Central memory CD8-positive, alpha-beta T cell (primary cell): ENCODE measurements around the gene SST.
"Not testable (repeated sequence)": the region's sequence is repeated elsewhere in the genome, so short reads cannot be mapped to it uniquely, and the experiment has no call there.

ENCODE experiments used
- ATAC-seq: fragments of 150-1000 bp; cut with Tn5 transposase; replicated peaks from 2 replicates; pipeline ENCODE4 v1.10.0; 2022; ENCODE audit warnings: mild to moderate bottlenecking, moderate FRiP score, moderate number of reproducible peaks; ENCODE audit not compliant: poor library complexity, severe bottlenecking; ENCODE audit errors: extremely low read depth
- DNase-seq, 2 donors: peaks; one replicate each; pipeline ENCODE4 v3.0.0; 2021; ENCODE audit warnings: low spot score in 2 of 2
- H3K27ac Mint-ChIP-seq: one replicate; pipeline ENCODE4 v1.8.0; 2022; ENCODE audit warnings: low read depth, mild to moderate bottlenecking, moderate library complexity, mixed read lengths
- H3K27me3 Mint-ChIP-seq: one replicate; pipeline ENCODE4 v1.8.0; 2022; ENCODE audit warnings: mixed read lengths
- H3K36me3 Mint-ChIP-seq: one replicate; pipeline ENCODE4 v1.8.0; 2022; ENCODE audit warnings: mild to moderate bottlenecking, moderate library complexity, mixed read lengths; ENCODE audit not compliant: insufficient read depth
- H3K4me1 Mint-ChIP-seq: one replicate; pipeline ENCODE4 v1.8.0; 2022; ENCODE audit warnings: mixed read lengths
- H3K4me3 Mint-ChIP-seq: one replicate; pipeline ENCODE4 v1.8.0; 2022; ENCODE audit warnings: mild to moderate bottlenecking, moderate library complexity, mixed read lengths
- H3K9me3 Mint-ChIP-seq: one replicate; pipeline ENCODE4 v1.8.0; 2022; ENCODE audit warnings: mixed read lengths

SST gene

GRCh38 chr3:187698499-187699399 is 28.6 kb upstream of the SST start:
- Mint-ChIP-seq H3K27ac (no peak overlapping the region), H3K27me3 (peaks cover 43% of the 10 kb centered on the region), H3K4me3 (no peak overlapping the region), H3K4me1 (no peaks in the 10 kb centered on the region), H3K36me3 (no peaks in the 10 kb centered on the region), H3K9me3 (no peaks in the 10 kb centered on the region)
- ATAC-seq (no peak), DNase-seq (no peak)

- Mint-ChIP-seq H3K36me3 (no peaks in the 10 kb centered on the region), H3K27me3 (peaks cover 70% of the 10 kb centered on the region), H3K27ac (no peak overlapping the region), H3K4me3 (no peak overlapping the region), H3K9me3 (no peaks in the 10 kb centered on the region), H3K4me1 (no peaks in the 10 kb centered on the region)
- DNase-seq (no peak), ATAC-seq (no peak)
Measured at GRCh38 chr3:187696021-187696420, 25.8 kb upstream of the SST start.

- Mint-ChIP-seq H3K4me1 (no peaks in the 10 kb centered on the region), H3K27me3 (peaks cover 74% of the 10 kb centered on the region), H3K36me3 (no peaks in the 10 kb centered on the region), H3K4me3 (no peak overlapping the region), H3K9me3 (no peaks in the 10 kb centered on the region), H3K27ac (no peak overlapping the region)
- no peak for DNase-seq
- no peak for ATAC-seq
Measured at GRCh38 chr3:187695449-187695848, 25.3 kb upstream of the SST start.

- H3K36me3 Mint-ChIP-seq: no peaks in the 10 kb centered on the region
- H3K27me3 Mint-ChIP-seq: peaks cover 78% of the 10 kb centered on the region
- no peaks in the 10 kb centered on the region for H3K9me3 Mint-ChIP-seq
- DNase-seq: no peak
- no peak overlapping the region for H3K27ac Mint-ChIP-seq
- H3K4me3 Mint-ChIP-seq: no peak overlapping the region
- H3K4me1 Mint-ChIP-seq: no peaks in the 10 kb centered on the region
- no peak for ATAC-seq
Measured at GRCh38 chr3:187694801-187695200, 24.6 kb upstream of the SST start.

GRCh38 chr3:187693431-187693830 is 23.2 kb upstream of the SST start:
- Mint-ChIP-seq H3K4me3 (no peak overlapping the region), H3K27ac (no peak overlapping the region), H3K4me1 (no peaks in the 10 kb centered on the region), H3K9me3 (no peaks in the 10 kb centered on the region), H3K36me3 (no peaks in the 10 kb centered on the region), H3K27me3 (peaks cover 90% of the 10 kb centered on the region)
- no peak for DNase-seq
- ATAC-seq: no peak

- ATAC-seq (no peak), DNase-seq (no peak)
- Mint-ChIP-seq H3K4me3 (no peak overlapping the region), H3K27ac (no peak overlapping the region), H3K9me3 (no peaks in the 10 kb centered on the region), H3K27me3 (peaks cover 74% of the 10 kb centered on the region), H3K4me1 (no peaks in the 10 kb centered on the region), H3K36me3 (no peaks in the 10 kb centered on the region)
Measured at GRCh38 chr3:187689984-187690383, 19.8 kb upstream of the SST start.

GRCh38 chr3:187686621-187687273 is 16.6 kb upstream of the SST start:
- Mint-ChIP-seq H3K27ac (no peak overlapping the region), H3K4me3 (no peak overlapping the region), H3K4me1 (no peaks in the 10 kb centered on the region), H3K27me3 (peaks cover 59% of the 10 kb centered on the region), H3K9me3 (no peaks in the 10 kb centered on the region), H3K36me3 (no peaks in the 10 kb centered on the region)
- ATAC-seq: no peak
- no peak for DNase-seq

GRCh38 chr3:187685948-187686347 is 15.8 kb upstream of the SST start:
- no peaks in the 10 kb centered on the region for H3K9me3 Mint-ChIP-seq
- H3K4me1 Mint-ChIP-seq: no peaks in the 10 kb centered on the region
- no peak overlapping the region for H3K4me3 Mint-ChIP-seq
- H3K27ac Mint-ChIP-seq: no peak overlapping the region
- H3K36me3 Mint-ChIP-seq: no peaks in the 10 kb centered on the region
- DNase-seq: no peak
- no peak for ATAC-seq
- peaks cover 55% of the 10 kb centered on the region for H3K27me3 Mint-ChIP-seq

GRCh38 chr3:187684880-187685279 is 14.7 kb upstream of the SST start:
- H3K4me1 Mint-ChIP-seq: no peaks in the 10 kb centered on the region
- H3K9me3 Mint-ChIP-seq: no peaks in the 10 kb centered on the region
- ATAC-seq: no peak
- peaks cover 59% of the 10 kb centered on the region for H3K27me3 Mint-ChIP-seq
- no peak overlapping the region for H3K4me3 Mint-ChIP-seq
- no peak for DNase-seq
- H3K27ac Mint-ChIP-seq: no peak overlapping the region
- H3K36me3 Mint-ChIP-seq: no peaks in the 10 kb centered on the region

- no peak overlapping the region for H3K4me3 Mint-ChIP-seq
- DNase-seq: no peak
- peaks cover 59% of the 10 kb centered on the region for H3K27me3 Mint-ChIP-seq
- peaks cover 4% of the 10 kb centered on the region for H3K4me1 Mint-ChIP-seq
- no peaks in the 10 kb centered on the region for H3K9me3 Mint-ChIP-seq
- ATAC-seq: no peak
- no peaks in the 10 kb centered on the region for H3K36me3 Mint-ChIP-seq
- H3K27ac Mint-ChIP-seq: no peak overlapping the region
Measured at GRCh38 chr3:187684444-187684843, 14.2 kb upstream of the SST start.

GRCh38 chr3:187681756-187682155 is 11.6 kb upstream of the SST start:
- H3K4me1 Mint-ChIP-seq, H3K27ac Mint-ChIP-seq, H3K9me3 Mint-ChIP-seq, ATAC-seq, H3K36me3 Mint-ChIP-seq, DNase-seq, H3K4me3 Mint-ChIP-seq: not testable (repeated sequence)
- peaks cover 61% of the 10 kb centered on the region for H3K27me3 Mint-ChIP-seq

- peaks cover 78% of the 10 kb centered on the region for H3K27me3 Mint-ChIP-seq
- H3K4me1 Mint-ChIP-seq: peaks cover 5% of the 10 kb centered on the region
- H3K27ac Mint-ChIP-seq: no peak overlapping the region
- H3K36me3 Mint-ChIP-seq: no peaks in the 10 kb centered on the region
- H3K4me3 Mint-ChIP-seq: no peak overlapping the region
- no peaks in the 10 kb centered on the region for H3K9me3 Mint-ChIP-seq
- ATAC-seq (peak; percentile 43), DNase-seq (peak; percentile 45 to 51)
Measured at GRCh38 chr3:187679638-187680396, 9.6 kb upstream of the SST start.
